ENCODE data around the gene RGL2.

DNA sequence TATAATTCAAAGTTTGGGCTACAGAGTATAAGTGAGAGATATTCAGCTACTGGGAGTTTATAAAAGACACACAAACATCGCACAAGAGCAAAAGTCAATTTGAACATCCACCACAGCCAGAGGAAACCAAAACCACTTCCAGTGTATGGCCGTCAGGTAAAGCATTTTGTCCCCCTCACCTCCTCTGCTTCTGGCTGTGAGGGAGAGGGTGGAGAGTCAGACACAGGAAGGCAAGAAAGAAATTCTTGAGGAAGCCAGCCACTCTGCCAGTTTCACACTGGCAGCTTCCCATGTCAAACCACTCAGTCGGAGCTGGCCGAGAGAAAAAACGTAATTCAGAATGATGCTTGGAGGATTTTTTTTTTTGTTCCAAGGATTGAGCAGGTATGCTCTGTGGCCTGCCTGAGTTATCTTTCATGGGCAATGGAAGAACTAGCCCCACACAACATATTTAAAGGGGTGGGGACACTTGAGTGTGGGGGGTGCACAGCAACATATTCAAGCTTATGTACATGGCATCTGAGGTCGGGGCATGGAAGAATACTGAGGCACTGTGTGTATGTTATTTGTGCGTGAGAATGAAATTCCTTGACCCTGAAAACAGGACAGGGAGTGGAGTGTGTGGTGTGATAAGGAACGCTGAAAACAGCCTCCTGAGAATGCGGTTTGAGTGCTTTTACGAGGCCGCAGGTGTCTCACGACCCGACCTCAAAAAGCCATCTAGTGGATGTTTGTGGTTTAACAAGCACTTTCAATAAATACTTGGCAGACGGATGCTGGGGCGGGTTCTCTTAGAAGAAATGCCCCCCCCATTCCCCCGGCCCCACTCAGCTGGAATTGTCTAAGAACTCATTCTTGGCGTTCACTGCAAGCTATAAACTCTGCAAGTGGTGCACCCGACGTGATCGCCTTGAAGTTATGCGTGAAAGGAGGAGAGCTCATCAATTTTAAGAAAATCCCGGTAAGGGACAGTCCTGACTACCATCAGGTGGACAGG is 46.3 kb upstream of the RGL2 start:
- TF ChIP-seq, protein P1, sequence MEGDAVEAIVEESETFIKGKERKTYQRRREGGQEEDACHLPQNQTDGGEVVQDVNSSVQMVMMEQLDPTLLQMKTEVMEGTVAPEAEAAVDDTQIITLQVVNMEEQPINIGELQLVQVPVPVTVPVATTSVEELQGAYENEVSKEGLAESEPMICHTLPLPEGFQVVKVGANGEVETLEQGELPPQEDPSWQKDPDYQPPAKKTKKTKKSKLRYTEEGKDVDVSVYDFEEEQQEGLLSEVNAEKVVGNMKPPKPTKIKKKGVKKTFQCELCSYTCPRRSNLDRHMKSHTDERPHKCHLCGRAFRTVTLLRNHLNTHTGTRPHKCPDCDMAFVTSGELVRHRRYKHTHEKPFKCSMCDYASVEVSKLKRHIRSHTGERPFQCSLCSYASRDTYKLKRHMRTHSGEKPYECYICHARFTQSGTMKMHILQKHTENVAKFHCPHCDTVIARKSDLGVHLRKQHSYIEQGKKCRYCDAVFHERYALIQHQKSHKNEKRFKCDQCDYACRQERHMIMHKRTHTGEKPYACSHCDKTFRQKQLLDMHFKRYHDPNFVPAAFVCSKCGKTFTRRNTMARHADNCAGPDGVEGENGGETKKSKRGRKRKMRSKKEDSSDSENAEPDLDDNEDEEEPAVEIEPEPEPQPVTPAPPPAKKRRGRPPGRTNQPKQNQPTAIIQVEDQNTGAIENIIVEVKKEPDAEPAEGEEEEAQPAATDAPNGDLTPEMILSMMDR (IDR thresholded peaks at IDR 0.05; ENCODE audit: insufficient read depth, low read length), result peak; percentile 19
- no peak for TF ChIP-seq POLR2AphosphoS5 (IDR thresholded peaks at IDR 0.05; ENCODE audit: low read depth)
